HG02623 (cell line): ENCODE data around the gene MCF2L.
"Not testable (repeated sequence)": the region's sequence is repeated elsewhere in the genome, so short reads cannot be mapped to it uniquely, and the experiment has no call there.

Experiments used
- ATAC-seq: cut with Tn5 transposase; IDR thresholded peaks from one replicate; pipeline ENCODE4 v1.9.1; 2021; ENCODE audit warnings: moderate library complexity; ENCODE audit not compliant: unreplicated experiment

The MCF2L gene

GRCh38 chr13:113046883-113047244 lies 77.8 kb downstream of the MCF2L start:
- ATAC-seq: no peak

GRCh38 chr13:113047587-113047986 lies 78.6 kb downstream of the MCF2L start:
- ATAC-seq: no peak

GRCh38 chr13:113048766-113049165 lies 79.8 kb downstream of the MCF2L start:
- no peak for ATAC-seq

- no peak for ATAC-seq
Measured at GRCh38 chr13:113049521-113049941, 80.5 kb downstream of the MCF2L start.

GRCh38 chr13:113049981-113050380 lies 81.0 kb downstream of the MCF2L start:
- no peak for ATAC-seq

- no peak for ATAC-seq
Measured at GRCh38 chr13:113050734-113051431, 81.9 kb downstream of the MCF2L start.

GRCh38 chr13:113051641-113052040 lies 82.6 kb downstream of the MCF2L start:
- ATAC-seq: no peak

- no peak for ATAC-seq
Measured at GRCh38 chr13:113052206-113052605, 83.2 kb downstream of the MCF2L start.

GRCh38 chr13:113052971-113053370 lies 84.0 kb downstream of the MCF2L start:
- no peak for ATAC-seq

GRCh38 chr13:113053376-113053775 lies 84.4 kb downstream of the MCF2L start:
- ATAC-seq: no peak

- no peak for ATAC-seq
Measured at GRCh38 chr13:113053801-113054604, 85.0 kb downstream of the MCF2L start.

- no peak for ATAC-seq
Measured at GRCh38 chr13:113057084-113057483, 88.1 kb downstream of the MCF2L start.

- not testable (repeated sequence) for ATAC-seq
Measured at GRCh38 chr13:113057559-113057958, 88.5 kb downstream of the MCF2L start.

GRCh38 chr13:113058129-113058987 lies 89.3 kb downstream of the MCF2L start:
- no peak for ATAC-seq

- no peak for ATAC-seq
Measured at GRCh38 chr13:113058988-113059850, 90.2 kb downstream of the MCF2L start.

GRCh38 chr13:113059891-113060290 lies 90.9 kb downstream of the MCF2L start:
- no peak for ATAC-seq

GRCh38 chr13:113060557-113061270 lies 91.7 kb downstream of the MCF2L start:
- no peak for ATAC-seq

- no peak for ATAC-seq
Measured at GRCh38 chr13:113061271-113061625, 92.2 kb downstream of the MCF2L start.

GRCh38 chr13:113061796-113062425 lies 92.9 kb downstream of the MCF2L start:
- no peak for ATAC-seq
